H1 (cell line): Measurements from ENCODE around the gene SLC44A5. TPM values are rescaled to one million over a fixed set of nuclear protein-coding genes. Genes with fewer than 3 reads are reported as not detected.

Experiments
- CTCF ChIA-PET: fragments of 300-600 bp; sonication (Branson Sonifier 250); formaldehyde crosslinking; loops from one replicate; lab custom pipeline; 2021; ENCODE audit not compliant: partially characterized antibody; lab: Charles Lee
- POLR2A ChIA-PET: fragments of 300-600 bp; sonication (Branson Sonifier 250); formaldehyde crosslinking; loops from one replicate; lab custom pipeline; 2021; ENCODE audit warnings: inconsistent platforms; ENCODE audit not compliant: partially characterized antibody; lab: Charles Lee
- DNase-seq, 2 experiments: peaks; one replicate each; pipeline versions ENCODE4 v3.0.0 to v3.0.0-alpha.2; 2010 to 2022; ENCODE audit warnings: low spot score in 2 of 2, low read depth in 1 of 2, mixed read lengths in 1 of 2
- FAIRE-seq: peaks from 2 replicates; lab custom pipeline; 2011; peaks lifted over from hg19 to GRCh38; lab: Jason Lieb, UNC
- H2AFZ ChIP-seq: 2 replicates; pipeline ENCODE4 v1.8.1; 2012; ENCODE audit warnings: low read length, inconsistent platforms
- H2AK5ac ChIP-seq: 2 replicates; pipeline ENCODE4 v1.6.1; 2013; ENCODE audit warnings: low read depth, low read length
- H2BK120ac ChIP-seq: replicated peaks from 2 replicates; pipeline ENCODE3; 2013; ENCODE audit warnings: low read depth, low read length, inconsistent platforms
- H2BK12ac ChIP-seq: 2 replicates; pipeline ENCODE4 v1.6.1; 2013; ENCODE audit warnings: low read depth, low read length
- H2BK15ac ChIP-seq: 2 replicates; pipeline ENCODE4 v1.6.1; 2013; ENCODE audit warnings: low read length
- H2BK20ac ChIP-seq: 2 replicates; pipeline ENCODE4 v1.6.1; 2013; ENCODE audit warnings: low read length
- H2BK5ac ChIP-seq: 2 replicates; pipeline ENCODE4 v1.6.1; 2013; ENCODE audit warnings: low read depth, low read length
- H3K14ac ChIP-seq: 2 replicates; pipeline ENCODE4 v1.6.1; 2013; ENCODE audit warnings: inconsistent platforms; ENCODE audit not compliant: insufficient read length
- H3K18ac ChIP-seq: 2 replicates; pipeline ENCODE4 v1.6.1; 2013; ENCODE audit warnings: low read length; ENCODE audit errors: extremely low read depth
- H3K23ac ChIP-seq: 2 replicates; pipeline ENCODE4 v1.6.1; 2013; ENCODE audit warnings: inconsistent platforms; ENCODE audit not compliant: insufficient read length
- H3K23me2 ChIP-seq: 2 replicates; pipeline ENCODE4 v1.6.1; 2013; ENCODE audit warnings: low read depth, low read length
- H3K27ac ChIP-seq: 2 replicates; pipeline ENCODE4 v1.6.1; 2011; ENCODE audit warnings: low read depth, low read length, inconsistent platforms
- H3K27me3 ChIP-seq, 4 experiments: replicated peaks in 1 of 4; 1 replicate in 1 of 4; 2 replicates in 3 of 4; pipeline versions ENCODE4 v1.6.1 to v1.8.1; 2011 to 2013; ENCODE audit warnings: low read length in 3 of 4, mild to moderate bottlenecking in 3 of 4, inconsistent platforms in 2 of 4, mixed read lengths in 2 of 4, moderate library complexity in 1 of 4; ENCODE audit not compliant: control insufficient read depth in 3 of 4, insufficient read depth in 3 of 4; ENCODE audit errors: extremely low read depth in 1 of 4
- H3K36me3 ChIP-seq, 4 experiments: 2 replicates each; pipeline versions ENCODE4 v1.6.1 to v1.8.1; 2011 to 2013; ENCODE audit warnings: mild to moderate bottlenecking in 4 of 4, low read length in 3 of 4, moderate library complexity in 2 of 4, control low read depth in 1 of 4, inconsistent platforms in 1 of 4; ENCODE audit not compliant: insufficient read depth in 4 of 4, control insufficient read depth in 2 of 4
- H3K4ac ChIP-seq: replicated peaks from 2 replicates; pipeline ENCODE3; 2013; ENCODE audit warnings: low read length, low read depth, mixed read lengths, inconsistent platforms; ENCODE audit not compliant: insufficient read length
- H3K4me1 ChIP-seq, 4 experiments: replicated peaks in 1 of 4; 1 replicate in 1 of 4; 2 replicates in 3 of 4; pipeline versions ENCODE4 v1.6.1 to v1.8.1; 2011 to 2013; ENCODE audit warnings: low read length in 3 of 4, inconsistent platforms in 2 of 4, mixed read lengths in 1 of 4; ENCODE audit not compliant: insufficient read depth in 4 of 4, control insufficient read depth in 3 of 4
- H3K4me2 ChIP-seq, 2 experiments: 2 replicates each; pipeline versions ENCODE4 v1.6.1 to v1.8.1; 2011 to 2013; ENCODE audit warnings: low read depth in 2 of 2, low read length in 2 of 2, control low read depth in 1 of 2, inconsistent platforms in 1 of 2, mild to moderate bottlenecking in 1 of 2; ENCODE audit not compliant: insufficient read depth in 1 of 2
- H3K4me3 ChIP-seq, 4 experiments: fragments of 200-600, 300-600 bp in 1 of 4; sonication (generic), shearing (Covaris generic), sonication (Bioruptor Twin) in 1 of 4; 2 replicates each; pipeline versions ENCODE4 v1.5.1 to v1.8.1; 2011 to 2016; ENCODE audit warnings: low read length in 4 of 4, low read depth in 3 of 4, control low read depth in 2 of 4, inconsistent platforms in 2 of 4, mild to moderate bottlenecking in 2 of 4, mixed read lengths in 1 of 4, moderate library complexity in 1 of 4; ENCODE audit not compliant: insufficient read depth in 2 of 4; ENCODE audit errors: extremely low read depth in 1 of 4
- H3K56ac ChIP-seq: replicated peaks from 2 replicates; pipeline ENCODE3; 2013; ENCODE audit warnings: low read depth, mild to moderate bottlenecking, mixed read lengths, low read length, inconsistent platforms; ENCODE audit not compliant: insufficient read length
- H3K79me1 ChIP-seq: 2 replicates; pipeline ENCODE4 v1.6.1; 2013; ENCODE audit warnings: low read depth, low read length, control low read depth
- H3K79me2 ChIP-seq, 2 experiments: 2 replicates each; pipeline versions ENCODE4 v1.6.1 to v1.8.1; 2012 to 2013; ENCODE audit warnings: low read length in 2 of 2, mild to moderate bottlenecking in 2 of 2, inconsistent platforms in 1 of 2; ENCODE audit not compliant: insufficient read depth in 2 of 2, control insufficient read depth in 1 of 2
- H3K9ac ChIP-seq, 4 experiments: replicated peaks in 1 of 4; 1 replicate in 1 of 4; 2 replicates in 3 of 4; pipeline versions ENCODE4 v1.6.1 to v1.8.1; 2011 to 2013; ENCODE audit warnings: low read depth in 3 of 4, low read length in 3 of 4, control low read depth in 2 of 4, mild to moderate bottlenecking in 2 of 4, moderate library complexity in 2 of 4, inconsistent platforms in 1 of 4; ENCODE audit errors: extremely low read depth in 1 of 4
- H3K9me3 ChIP-seq, 2 experiments: 2 replicates each; pipeline versions ENCODE4 v1.6.1 to v1.8.1; 2012 to 2013; ENCODE audit warnings: mild to moderate bottlenecking in 2 of 2, moderate library complexity in 2 of 2, control low read depth in 1 of 2, inconsistent platforms in 1 of 2, low read depth in 1 of 2, low read length in 1 of 2, mixed read lengths in 1 of 2; ENCODE audit not compliant: insufficient read depth in 2 of 2
- H4K20me1 ChIP-seq, 2 experiments: replicated peaks in 1 of 2; 2 replicates each; pipeline versions ENCODE3 to v1.8.1; 2011 to 2013; ENCODE audit warnings: inconsistent platforms in 2 of 2, low read length in 2 of 2, mild to moderate bottlenecking in 1 of 2; ENCODE audit not compliant: insufficient read depth in 2 of 2, control insufficient read depth in 1 of 2
- H4K5ac ChIP-seq: 2 replicates; pipeline ENCODE4 v1.6.1; 2013; ENCODE audit warnings: low read length, low read depth, mixed read lengths, inconsistent platforms; ENCODE audit not compliant: insufficient read length
- H4K8ac ChIP-seq: 2 replicates; pipeline ENCODE4 v1.8.0; 2013; ENCODE audit warnings: mild to moderate bottlenecking, moderate library complexity, low read length, inconsistent platforms; ENCODE audit not compliant: insufficient read depth; ENCODE audit errors: extremely low read depth
- H4K91ac ChIP-seq: replicated peaks from 2 replicates; pipeline ENCODE3; 2013; ENCODE audit warnings: low read length, mixed read lengths, inconsistent platforms; ENCODE audit not compliant: insufficient read length
- ASH2L ChIP-seq: fragments of 200-600, 300-600 bp; sonication (generic); IDR thresholded peaks from one replicate; pipeline ENCODE4 v1.7.1; 2017; ENCODE audit warnings: low read length
- BCL11A ChIP-seq, 2 experiments: IDR thresholded peaks; one replicate each; pipeline ENCODE4 v1.6.1; 2011; ENCODE audit warnings: low read depth in 2 of 2, low read length in 2 of 2, mild to moderate bottlenecking in 2 of 2
- CBX5 ChIP-seq: fragments of 300-800, 300-1000 bp; sonication (generic); IDR thresholded peaks from 2 replicates; pipeline ENCODE4 v1.7.1; 2016; ENCODE audit warnings: antibody characterized with exemption, low read length, low read depth
- GTF2F1 ChIP-seq: IDR thresholded peaks from 2 replicates; pipeline ENCODE4 v1.6.1; 2012; ENCODE audit warnings: low read depth, low read length, improper control_type of control experiment, borderline replicate concordance
- JUN ChIP-seq: IDR thresholded peaks from 2 replicates; pipeline ENCODE4 v1.6.1; 2011; ENCODE audit warnings: low read depth, mild to moderate bottlenecking, improper control_type of control experiment, low read length
- JUND ChIP-seq: IDR thresholded peaks from 2 replicates; pipeline ENCODE4 v1.6.1; 2011; ENCODE audit warnings: mild to moderate bottlenecking, improper control_type of control experiment, low read length
- KDM4A ChIP-seq: IDR thresholded peaks from one replicate; pipeline ENCODE4 v1.7.1; 2012; ENCODE audit warnings: low read depth, mild to moderate bottlenecking, moderate library complexity, low read length, inconsistent platforms; ENCODE audit not compliant: severe bottlenecking
- MAFK ChIP-seq: IDR thresholded peaks from 2 replicates; pipeline ENCODE4 v1.6.1; 2012; ENCODE audit warnings: low read depth, mild to moderate bottlenecking, improper control_type of control experiment, low read length
- PHF8 ChIP-seq: fragments of 200-600 bp; sonication (generic); conservative IDR thresholded peaks from 2 replicates; pipeline ENCODE4 v1.7.1; 2012; ENCODE audit warnings: low read depth, mild to moderate bottlenecking, inconsistent platforms, low read length, moderate library complexity
- RAD21 ChIP-seq, 2 experiments: IDR thresholded peaks in 1 of 2; conservative IDR thresholded peaks in 1 of 2; 2 replicates each; pipeline ENCODE4 v1.6.1; 2011; ENCODE audit warnings: low read depth in 2 of 2, low read length in 2 of 2, improper control_type of control experiment in 1 of 2, inconsistent platforms in 1 of 2, mild to moderate bottlenecking in 1 of 2, moderate library complexity in 1 of 2
- SIX5 ChIP-seq: IDR thresholded peaks from 2 replicates; pipeline ENCODE4 v1.6.1; 2011; ENCODE audit warnings: mild to moderate bottlenecking, low read depth, low read length
- SRF ChIP-seq: IDR thresholded peaks from 2 replicates; pipeline ENCODE4 v1.6.1; 2011; ENCODE audit warnings: mild to moderate bottlenecking, low read depth, low read length, moderate library complexity
- TAF7 ChIP-seq: optimal IDR thresholded peaks from 2 replicates; pipeline ENCODE3; 2011; ENCODE audit warnings: low read depth, mild to moderate bottlenecking, inconsistent platforms, low read length, moderate library complexity, borderline replicate concordance
- TEAD4 ChIP-seq: IDR thresholded peaks from 2 replicates; pipeline ENCODE4 v1.6.1; 2012; ENCODE audit warnings: low read depth, low read length, inconsistent platforms, mixed read lengths
- WGBS, 2 experiments: shearing (Covaris generic) in 1 of 2; methylation state at CpG; one replicate each; pipeline versions ENCODE4 v1.1.6 to v1.1.7; 2013 to 2015; ENCODE audit warnings: low lambda C conversion rate in 2 of 2, mixed read lengths in 2 of 2, inconsistent platforms in 1 of 2, low coverage in 1 of 2, missing lambda C conversion rate in 1 of 2; ENCODE audit not compliant: insufficient replicate concordance in 2 of 2, insufficient coverage in 1 of 2, insufficient read length in 1 of 2; ENCODE audit errors: extremely low coverage in 1 of 2, missing lambda C conversion rate in 1 of 2; 5-methylcytosine and 5-hydroxymethylcytosine counted together
- polyA plus RNA-seq, 7 experiments: library from polyadenylated mRNA; depleted of rRNA in 3 of 7; stranded (reverse) in 5 of 7; unstranded in 2 of 7; fragments of >200 nt in 5 of 7; fragments of 200-250 nt in 2 of 7; gene quantifications; 1 replicate in 5 of 7; 2 replicates in 1 of 7; 4 replicates in 1 of 7; pipeline versions ENCODE4 v1.2.1 to v1.2.3, GENCODE V29; 2011 to 2013; ENCODE audit warnings: missing spikeins in 2 of 7, mixed read lengths in 2 of 7
- total RNA-seq: library from RNA; stranded (reverse); fragmentation: NEBNext Ultra II Directional; extraction: Animal tissue kit (Norgen Biotek cat#: 25700); gene quantifications from 2 replicates; pipeline ENCODE4 v1.2.1, GENCODE V29; 2021
- TF ChIP-seq, protein P1 (sequence below): IDR thresholded peaks from 2 replicates; pipeline ENCODE4 v1.6.1; 2012; ENCODE audit warnings: inconsistent platforms

The SLC44A5 gene
- total and polyA plus RNA-seq, 2 of the 8 experiments (the other 6 are each of a cell fraction or from before 2014, with no cell fraction given), result 1.8 to 3.3 TPM

DNA sequence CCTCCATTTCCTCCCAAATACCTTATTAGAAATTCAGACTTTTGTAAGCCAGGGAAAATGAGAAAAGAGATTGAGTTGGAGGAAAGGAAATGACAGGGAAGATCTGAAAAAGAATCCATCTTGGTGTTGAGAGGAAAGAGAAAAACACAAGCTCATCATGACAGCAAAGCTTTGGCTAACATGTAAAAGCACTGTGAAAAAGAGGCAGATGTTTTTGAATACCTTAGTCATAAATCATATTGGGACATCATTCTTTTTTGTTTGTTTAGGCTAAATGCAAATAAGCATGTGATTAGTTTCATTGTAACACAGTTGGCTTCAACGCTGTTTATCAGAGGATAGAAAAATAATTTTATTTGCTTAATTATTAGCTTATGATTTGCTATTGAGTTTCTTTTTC is 412.2 kb downstream of the SLC44A5 start:
- DNase-seq, result no peak
- Histone ChIP-seq H3K18ac (no peak overlapping the region), H3K9me3 (no peaks in the 10 kb centered on the region), H3K56ac (no peak overlapping the region), H3K36me3 (no peaks in the 10 kb centered on the region), H4K20me1 (no peaks in the 10 kb centered on the region), H3K4me2 (no peak overlapping the region), H2BK20ac (no peak overlapping the region), H3K9ac (no peak overlapping the region), H3K79me1 (no peaks in the 10 kb centered on the region), H2AK5ac (no peak overlapping the region), H3K23me2 (no peaks in the 10 kb centered on the region), H3K14ac (no peak overlapping the region), H2BK120ac (no peak overlapping the region), H3K4me1 (peaks cover 0 to 3% (median 0%) of the 10 kb centered on the region in 4 experiments; a peak in 1 of 7 replicates), H3K27ac (no peak overlapping the region), H2BK5ac (no peak overlapping the region), H3K4me3 (no peak overlapping the region), H4K8ac (no peak overlapping the region), H4K5ac (no peak overlapping the region), H2BK15ac (no peak overlapping the region), H2BK12ac (no peak overlapping the region), H3K4ac (no peak overlapping the region), H2AFZ (0 out of 2 replicates have a peak overlapping the region, but pooled peaks have one; percentile 3), H3K79me2 (no peaks in the 10 kb centered on the region), H3K27me3 (no peaks in the 10 kb centered on the region), H3K23ac (no peak overlapping the region), H4K91ac (no peak overlapping the region)
- POLR2A ChIA-PET, result no interaction called here
- no peak for FAIRE-seq
- 84% methylated on average over 1 of the region's 1 CpG; no CpG with 5 or more reads in 1 of the 2 experiments for WGBS, 2 experiments
- CTCF ChIA-PET, result interaction anchor here (1.0 to 2.0 kb wide), 5 partner anchors 9 to 226 kb away, joined by 3 to 13 read pairs (median 3); no protein-coding TSS in a partner anchor
- TF ChIP-seq GTF2F1, result no peak
- TF ChIP-seq KDM4A, result no peak
- no peak for TF ChIP-seq JUND
- no peak for TF ChIP-seq RAD21 (IDR thresholded peaks at IDR 0.05 in 1 of 2, conservative IDR thresholded peaks at IDR 0.05 in 1 of 2; ENCODE audit: low read depth in 2 of 2, low read length in 2 of 2)
- no peak for TF ChIP-seq SIX5
- TF ChIP-seq JUN, result no peak
- TF ChIP-seq PHF8, result no peak
- no peak for TF ChIP-seq MAFK
- TF ChIP-seq, protein P1, sequence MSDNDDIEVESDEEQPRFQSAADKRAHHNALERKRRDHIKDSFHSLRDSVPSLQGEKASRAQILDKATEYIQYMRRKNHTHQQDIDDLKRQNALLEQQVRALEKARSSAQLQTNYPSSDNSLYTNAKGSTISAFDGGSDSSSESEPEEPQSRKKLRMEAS, result no peak
- no peak for TF ChIP-seq SRF
- TF ChIP-seq TAF7, result no peak
- TF ChIP-seq CBX5, result no peak
- TF ChIP-seq ASH2L, result no peak
- TF ChIP-seq TEAD4, result no peak
- no peak for TF ChIP-seq BCL11A (IDR thresholded peaks at IDR 0.05; ENCODE audit: low read depth in 2 of 2, low read length in 2 of 2)
